ENCODE measurements around the gene IMMP2L.
"Not testable (repeated sequence)": the region's sequence is repeated elsewhere in the genome, so short reads cannot be mapped to it uniquely, and the experiment has no call there.

IMMP2L gene

DNA sequence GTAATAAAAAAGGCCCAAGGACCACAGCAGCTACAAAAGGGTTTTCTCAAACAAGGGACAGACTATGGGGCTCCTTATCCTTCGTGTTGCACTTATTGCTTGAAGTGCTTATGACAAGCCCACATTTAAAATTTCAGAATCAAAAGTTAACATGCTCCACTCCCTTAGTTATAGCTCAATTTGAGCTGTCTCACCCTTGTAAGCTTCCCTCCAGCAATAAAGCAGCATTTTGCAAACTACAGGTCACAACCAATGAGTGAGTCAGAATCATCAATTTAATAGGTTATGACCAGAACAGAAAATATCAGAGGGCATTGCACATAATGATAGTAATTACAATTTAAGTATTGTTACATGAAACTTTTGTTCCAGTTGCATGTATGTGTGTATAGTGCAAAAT, 53.0 kb downstream of the IMMP2L start:
- no peak for DNase-seq (ENCODE audit: low spot score)

DNA sequence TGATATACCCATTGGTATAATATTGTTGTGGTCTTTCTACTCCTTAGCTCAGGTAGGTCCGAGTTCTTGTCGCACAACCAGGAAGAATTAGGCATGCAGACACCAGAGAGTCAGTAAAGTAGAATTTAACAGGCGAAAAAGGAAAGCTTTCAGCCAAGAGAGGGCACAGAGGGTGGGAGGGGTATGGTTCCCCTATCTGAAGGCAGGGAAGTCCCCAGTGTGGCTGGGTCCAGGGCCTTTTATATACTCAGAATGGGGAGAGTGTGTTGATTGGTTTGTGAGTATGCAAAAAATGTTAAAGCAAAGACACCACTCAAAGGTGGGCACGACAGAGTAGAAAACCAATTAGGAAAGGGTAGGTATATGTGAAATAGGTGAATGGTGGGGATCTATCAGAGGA, 53.9 kb downstream of the IMMP2L start:
- DNase-seq (ENCODE audit: low spot score) = no peak

GRCh38 chr7:111505422-111505821, 56.9 kb downstream of the IMMP2L start:
- DNase-seq (ENCODE audit: low spot score) = not testable (repeated sequence)

- DNase-seq (ENCODE audit: low spot score) = not testable (repeated sequence)
Measured at GRCh38 chr7:111501799-111502198, 60.5 kb downstream of the IMMP2L start.

DNA sequence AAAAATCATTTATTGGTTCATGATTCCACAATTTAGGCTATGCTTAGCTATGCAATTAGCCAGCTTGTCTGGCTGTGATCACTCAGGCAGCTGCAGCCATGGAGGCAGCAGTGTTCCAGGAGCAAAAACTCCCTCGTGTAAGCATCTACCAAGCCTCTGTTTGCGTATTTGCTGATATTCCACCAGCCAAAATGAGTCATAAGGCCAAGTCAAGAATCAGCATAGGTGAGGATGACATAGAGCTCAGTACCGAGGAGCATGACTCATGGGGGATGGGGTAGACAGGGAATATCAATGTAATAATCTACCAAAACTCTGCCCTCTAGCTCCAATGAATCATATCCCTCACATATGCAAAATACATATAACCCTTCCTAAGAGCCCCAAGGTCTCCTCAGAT, 63.3 kb downstream of the IMMP2L start:
- DNase-seq (ENCODE audit: low spot score) = no peak

- no peak for DNase-seq (ENCODE audit: low spot score)
Measured at GRCh38 chr7:111498391-111499007, 63.8 kb downstream of the IMMP2L start.

DNA sequence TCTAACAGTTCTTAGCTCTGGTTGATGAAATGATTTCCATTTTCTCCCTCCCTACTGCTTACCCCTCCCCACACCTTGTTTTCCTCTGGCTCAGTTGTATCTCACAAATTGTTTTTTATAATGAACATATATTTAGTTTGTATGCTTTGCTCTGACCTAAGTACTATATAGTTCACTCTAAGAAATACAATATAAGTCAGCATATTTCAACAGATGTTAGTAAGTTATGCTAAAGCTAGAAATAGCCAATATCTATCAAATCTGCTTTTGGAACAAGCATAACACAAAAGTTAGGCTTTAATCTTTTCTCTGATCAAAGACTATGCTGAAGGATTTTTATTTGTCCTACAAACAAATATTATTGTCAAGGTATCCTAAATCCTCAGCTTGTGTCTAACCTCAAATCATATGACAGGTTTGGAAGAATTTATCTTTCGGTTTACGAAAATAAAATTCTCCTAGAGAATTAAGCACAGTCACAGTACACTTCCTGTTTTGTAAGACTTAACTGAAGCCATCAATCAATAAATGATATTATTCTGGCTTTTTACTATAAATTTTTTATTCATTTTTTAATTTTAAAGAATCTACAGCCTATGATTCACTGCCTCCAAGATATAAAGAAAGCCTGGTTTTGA, 67.0 kb downstream of the IMMP2L start:
- no peak for DNase-seq (ENCODE audit: low spot score)

DNA sequence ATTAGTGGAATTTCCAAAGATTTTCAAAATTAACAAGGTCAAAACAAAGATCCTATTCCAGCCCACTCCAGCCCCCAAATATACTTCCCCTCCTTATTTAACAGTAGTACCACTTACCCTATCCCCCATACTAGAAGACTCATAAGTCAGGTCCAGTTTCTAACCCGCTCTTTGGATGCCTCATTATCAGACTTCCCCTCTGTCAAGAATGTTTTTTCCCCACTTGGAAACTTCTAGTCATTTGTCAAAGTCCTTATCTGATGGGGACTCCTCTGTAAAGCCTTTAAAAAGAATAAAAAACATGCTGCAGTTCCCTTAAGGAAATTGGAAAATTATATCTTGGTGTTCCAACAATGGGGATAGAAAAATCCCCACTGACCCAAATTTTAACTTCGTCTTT, 70.1 kb downstream of the IMMP2L start:
- DNase-seq (ENCODE audit: low spot score) = no peak

DNA sequence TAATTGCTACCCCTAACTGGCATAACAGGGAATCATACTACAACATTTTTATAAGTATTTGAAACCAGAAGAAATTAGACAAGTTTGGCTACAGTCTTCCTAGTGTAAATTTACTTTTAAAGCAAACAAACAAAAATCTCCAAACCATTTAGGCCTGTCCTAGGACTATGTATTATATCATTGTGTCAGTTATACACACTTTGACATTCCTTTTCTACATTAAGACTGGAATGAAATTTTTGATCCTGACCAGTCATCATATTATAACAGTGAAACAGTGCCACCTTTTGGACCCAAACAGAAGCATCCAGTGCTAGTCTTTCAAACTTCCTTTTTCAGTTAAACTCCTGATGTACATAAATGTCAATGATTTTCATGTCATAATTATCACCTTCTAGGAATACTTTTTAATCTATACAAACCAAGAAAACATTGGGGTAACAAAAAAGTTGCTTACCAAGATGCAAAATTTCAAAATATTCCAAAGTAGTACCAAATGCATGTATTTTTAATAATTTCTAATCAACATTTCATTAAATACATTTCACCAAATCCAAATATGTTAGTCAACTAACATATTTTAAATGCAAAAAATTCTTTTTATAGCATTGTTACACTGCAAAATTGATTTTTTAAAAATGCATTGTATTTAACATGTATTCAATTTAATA, 75.7 kb downstream of the IMMP2L start:
- peak; percentile 46 for DNase-seq (ENCODE audit: low spot score)

DNA sequence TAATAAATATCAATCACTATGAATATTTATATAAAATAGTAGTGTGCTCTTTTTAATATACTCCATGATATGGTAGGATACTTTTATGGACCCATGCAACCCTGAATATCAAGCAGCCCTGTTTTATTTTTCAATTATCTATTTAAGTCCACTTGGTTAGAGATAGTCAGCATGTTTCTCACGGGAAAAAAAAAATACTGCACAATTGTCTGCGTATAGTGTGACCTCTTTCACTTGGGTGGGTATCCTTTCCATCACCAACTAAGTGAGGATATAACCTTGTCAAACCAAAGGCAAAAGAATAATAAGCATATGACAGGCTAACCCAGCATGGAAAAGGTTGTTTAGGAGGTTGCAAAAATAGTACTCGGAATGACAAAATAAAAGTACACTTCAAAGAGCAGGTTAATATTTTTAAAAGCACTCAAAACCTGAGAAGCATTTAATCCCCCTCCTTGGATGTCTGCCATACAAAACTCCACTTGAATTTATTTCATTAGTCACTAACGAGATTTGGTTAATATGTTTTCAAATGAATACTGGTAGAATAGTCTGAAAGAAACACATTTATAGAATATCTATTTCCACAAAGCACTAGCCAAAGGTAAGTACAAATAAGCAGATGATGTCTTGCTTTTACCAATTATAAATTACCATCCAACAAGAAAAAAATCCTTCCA, 76.5 kb downstream of the IMMP2L start:
- DNase-seq (ENCODE audit: low spot score) = no peak

- DNase-seq (ENCODE audit: low spot score) = no peak
Measured at GRCh38 chr7:111483078-111483477, 79.2 kb downstream of the IMMP2L start.

DNA sequence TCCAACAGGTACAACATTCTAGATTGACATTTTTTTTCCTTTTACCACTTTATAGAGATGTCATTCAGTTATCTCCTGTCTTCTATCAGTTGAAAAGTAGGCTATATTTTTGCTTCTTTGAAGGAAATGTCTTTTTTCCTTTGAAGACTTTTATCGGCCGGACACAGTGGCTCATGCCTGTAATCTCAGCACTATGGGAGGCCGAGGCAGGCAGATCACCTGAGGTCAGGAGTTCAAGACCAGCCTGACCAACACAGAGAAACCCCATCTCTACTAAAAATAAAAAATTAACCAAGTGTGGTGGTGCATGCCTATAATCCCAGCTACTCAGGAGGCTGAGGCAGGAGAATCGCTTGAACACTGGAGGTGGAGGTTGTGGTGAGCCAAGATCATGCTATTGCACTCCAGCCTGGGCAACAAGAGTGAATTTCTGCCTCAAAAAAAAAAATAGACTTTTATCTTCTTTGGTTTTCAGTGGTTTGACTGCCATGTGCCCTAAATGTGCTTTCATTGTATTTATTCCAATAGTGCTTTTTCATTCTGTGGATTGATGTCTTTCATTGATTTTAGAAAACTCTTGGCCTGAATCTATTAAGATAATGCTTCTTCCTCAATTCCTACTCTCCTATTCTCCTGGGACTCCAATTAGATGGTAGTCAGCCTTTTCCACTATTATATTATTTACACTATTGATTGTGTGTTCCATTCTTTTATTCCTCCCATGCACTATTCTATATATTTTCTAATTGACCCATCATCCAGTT, 84.6 kb downstream of the IMMP2L start:
- no peak for DNase-seq (ENCODE audit: low spot score)

DNA sequence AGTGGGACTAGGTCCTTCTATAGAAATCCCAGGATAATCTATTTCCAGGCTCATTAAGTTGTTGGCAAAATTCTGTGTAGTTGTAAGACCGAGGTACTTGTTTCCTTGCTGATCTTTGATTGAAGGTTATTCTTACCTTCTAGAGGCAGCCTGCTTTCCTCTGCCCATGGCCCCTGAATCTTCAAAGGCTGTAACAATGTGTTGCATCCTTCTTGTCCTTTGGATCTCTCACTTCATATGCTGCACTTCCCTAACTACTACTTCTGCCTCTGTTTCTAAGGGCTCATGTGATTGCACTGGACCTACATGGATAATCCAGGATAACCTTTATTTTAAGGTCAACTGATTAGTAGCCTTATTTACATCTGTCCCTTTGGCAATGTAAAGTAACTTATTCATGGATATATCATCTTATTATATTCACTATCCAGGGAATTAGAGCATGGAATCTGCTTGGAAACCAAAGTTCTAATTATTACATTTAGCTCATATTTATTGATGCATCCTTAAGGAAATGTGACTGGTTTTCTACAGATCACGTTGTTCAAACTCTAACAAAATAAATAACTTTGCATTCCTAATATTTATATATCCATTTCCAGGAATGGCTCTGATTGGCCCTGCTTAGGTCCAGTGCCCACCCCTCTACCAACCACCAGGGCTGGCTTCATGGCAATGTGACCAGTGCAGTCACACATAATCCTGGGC, 85.6 kb downstream of the IMMP2L start:
- DNase-seq (ENCODE audit: low spot score) = no peak

DNA sequence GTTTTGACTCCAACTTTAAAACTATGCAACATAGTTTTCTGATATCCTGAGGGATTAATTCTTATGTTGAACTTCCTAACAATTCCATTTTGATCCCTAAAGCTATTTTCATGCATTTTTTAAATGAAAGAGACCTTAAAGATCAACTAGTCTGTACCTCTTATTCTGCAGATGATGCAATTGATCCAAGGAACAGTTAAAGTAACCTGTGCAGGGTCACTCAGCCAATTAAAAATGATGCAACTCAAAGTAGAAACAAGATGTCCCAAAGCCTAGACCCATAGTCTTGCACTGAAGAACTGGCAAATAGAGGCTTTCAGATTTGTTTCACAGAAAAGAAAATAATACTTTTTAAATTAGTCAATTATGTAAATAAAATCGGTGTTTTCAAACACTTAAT, 86.3 kb downstream of the IMMP2L start:
- no peak for DNase-seq (ENCODE audit: low spot score)

- no peak for DNase-seq (ENCODE audit: low spot score)
Measured at GRCh38 chr7:111475419-111475748, 86.9 kb downstream of the IMMP2L start.

GRCh38 chr7:111474723-111475418, 87.4 kb downstream of the IMMP2L start:
- DNase-seq (ENCODE audit: low spot score) = no peak

- DNase-seq (ENCODE audit: low spot score) = no peak
Measured at GRCh38 chr7:111473449-111474198, 88.7 kb downstream of the IMMP2L start.

- no peak for DNase-seq (ENCODE audit: low spot score)
Measured at GRCh38 chr7:111470998-111471397, 91.3 kb downstream of the IMMP2L start.

DNA sequence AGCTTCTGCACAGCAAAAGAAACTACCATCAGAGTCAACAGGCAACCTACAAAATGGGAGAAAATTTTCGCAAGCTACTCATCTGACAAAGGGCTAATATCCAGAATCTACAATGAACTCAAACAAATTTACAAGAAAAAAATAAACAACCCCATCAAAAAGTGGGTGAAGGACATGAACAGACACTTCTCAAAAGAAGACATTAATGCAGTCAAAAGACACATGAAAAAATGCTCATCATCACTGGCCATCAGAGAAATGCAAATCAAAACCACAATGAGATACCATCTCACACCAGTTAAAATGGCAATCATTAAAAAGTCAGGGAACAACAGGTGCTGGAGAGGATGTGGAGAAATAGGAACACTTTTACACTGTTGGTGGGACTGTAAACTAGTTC, 92.4 kb downstream of the IMMP2L start:
- not testable (repeated sequence) for DNase-seq (ENCODE audit: low spot score)

GRCh38 chr7:111465774-111466173, 96.5 kb downstream of the IMMP2L start:
- DNase-seq (ENCODE audit: low spot score) = not testable (repeated sequence)

Data from globus pallidus (tissue), 1 donor.